GM18873 (cell line): ENCODE results near the gene KLHL40.

Experiments used
- ATAC-seq: cut with Tn5 transposase; IDR thresholded peaks from one replicate; pipeline ENCODE4 v1.9.1; 2021; ENCODE audit warnings: mild to moderate bottlenecking, moderate library complexity, moderate number of reproducible peaks; ENCODE audit not compliant: unreplicated experiment, low FRiP score

Gene KLHL40

DNA sequence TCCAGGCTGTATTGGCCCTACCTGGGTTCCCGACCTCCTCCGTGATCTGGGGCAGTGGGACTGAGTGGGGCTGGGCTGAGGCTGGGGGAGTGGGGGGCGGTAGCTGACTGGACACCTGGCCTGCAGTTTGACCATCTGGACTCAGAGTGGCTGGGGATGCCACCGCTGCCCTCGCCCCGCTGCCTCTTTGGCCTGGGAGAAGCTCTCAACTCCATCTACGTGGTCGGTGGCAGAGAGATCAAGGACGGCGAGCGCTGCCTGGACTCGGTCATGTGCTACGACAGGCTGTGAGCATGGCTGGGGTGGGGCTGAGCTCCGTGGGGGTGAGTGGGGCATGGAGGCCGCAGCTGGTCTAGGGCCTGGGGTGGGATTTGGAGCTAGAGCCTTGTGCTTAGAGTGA lies 2.7 kb downstream of the KLHL40 start:
- no peak for ATAC-seq

- ATAC-seq: no peak
These were observed 3.4 kb downstream of the KLHL40 start for GRCh38 chr3:42688487-42689420.

DNA sequence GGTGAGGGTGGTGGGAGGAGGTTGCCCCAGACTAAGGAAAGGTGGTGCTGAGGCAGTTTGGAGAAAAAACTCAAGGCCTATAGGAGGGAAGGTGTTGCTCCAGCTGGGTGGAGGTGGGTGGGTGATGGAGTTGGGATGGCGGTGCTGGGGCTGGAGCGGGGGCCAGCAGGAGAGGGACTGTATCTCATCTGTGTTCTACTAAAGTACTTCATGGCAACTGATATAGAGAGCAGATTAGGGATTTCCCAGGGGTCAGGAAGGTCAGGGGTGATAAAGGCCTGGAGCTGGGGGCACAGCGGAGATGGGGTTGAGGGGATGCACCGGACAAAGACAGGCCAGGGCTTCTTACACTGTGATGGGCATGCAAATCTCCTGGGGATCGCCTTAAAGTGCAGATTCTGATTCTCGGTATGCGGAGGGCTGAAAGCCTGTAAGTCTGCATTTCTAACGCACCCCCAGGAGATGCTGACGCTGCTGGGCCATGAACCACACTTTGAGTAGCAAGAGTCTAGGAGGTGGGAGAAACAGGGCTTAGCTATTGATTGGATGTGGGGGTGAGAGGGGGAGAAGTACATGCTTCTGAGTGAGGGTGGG lies 4.2 kb downstream of the KLHL40 start:
- no peak for ATAC-seq

DNA sequence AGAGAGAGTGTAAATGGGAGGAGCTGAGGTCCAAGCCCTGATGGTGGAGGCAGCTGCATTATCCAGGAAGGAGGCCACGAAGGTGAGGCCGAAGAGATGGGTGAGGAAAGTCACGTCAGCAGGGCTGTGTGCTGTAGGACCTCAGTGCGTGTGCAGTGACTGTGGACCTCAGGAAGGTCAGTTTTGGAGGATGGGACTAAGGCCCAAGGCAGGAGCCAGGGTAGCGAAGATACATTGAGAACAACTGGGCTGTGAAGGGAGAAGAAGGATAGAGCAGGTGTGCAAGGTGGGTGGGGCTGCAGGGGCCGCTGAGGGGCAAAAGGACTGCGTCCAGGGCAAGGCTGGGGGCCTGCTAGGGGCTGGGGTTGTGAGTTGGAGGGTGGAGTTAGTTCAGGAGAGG lies 4.9 kb downstream of the KLHL40 start:
- no peak for ATAC-seq

GRCh38 chr3:42690766-42691680 lies 5.7 kb downstream of the KLHL40 start:
- ATAC-seq: no peak

GRCh38 chr3:42691816-42692666 lies 6.7 kb downstream of the KLHL40 start:
- ATAC-seq: no peak

DNA sequence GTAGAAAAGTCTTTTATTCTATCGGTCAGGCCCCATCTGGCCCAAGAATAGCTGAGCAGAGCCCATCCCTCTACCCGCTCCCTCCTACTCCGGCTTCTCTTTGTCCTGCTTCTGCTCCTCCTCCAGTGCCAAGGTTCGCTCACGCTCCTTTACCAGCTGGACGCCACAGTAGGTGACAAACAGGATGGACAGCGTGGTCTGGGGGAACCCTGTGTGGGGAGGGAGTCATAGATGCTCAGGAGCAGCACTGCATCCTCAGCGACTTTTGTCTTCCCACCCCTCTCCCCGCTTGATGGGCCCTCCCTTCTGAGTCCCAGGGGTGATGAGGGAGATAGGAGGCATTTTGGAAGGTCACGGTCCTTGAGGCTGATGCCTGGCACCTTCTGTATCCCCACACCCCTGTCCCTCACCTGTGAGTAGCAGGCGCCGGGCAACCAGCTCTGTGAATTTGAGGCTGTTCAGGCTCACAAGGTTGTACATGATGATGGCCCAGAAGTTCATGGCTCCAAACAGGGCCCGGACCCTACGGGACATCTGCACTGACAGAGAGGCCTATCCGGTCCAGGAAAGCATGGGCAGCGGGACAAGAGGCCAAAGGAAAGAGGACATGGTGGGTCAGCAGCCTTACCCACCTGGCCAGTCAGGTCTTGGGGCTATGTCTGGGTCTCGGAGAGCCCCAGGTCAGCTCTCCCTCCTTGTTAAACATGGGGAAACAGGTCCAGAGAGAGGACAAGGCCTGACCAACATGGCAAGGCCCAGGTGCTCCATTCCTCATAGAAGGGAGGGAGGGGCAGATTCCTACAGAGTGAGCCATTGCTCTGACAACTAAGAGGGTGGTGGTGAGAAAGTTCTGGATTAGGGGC lies 7.6 kb downstream of the KLHL40 start:
- no peak for ATAC-seq

GRCh38 chr3:42693530-42693930 lies 8.2 kb downstream of the KLHL40 start:
- ATAC-seq: no peak

GRCh38 chr3:42694366-42694765 lies 9.0 kb downstream of the KLHL40 start:
- no peak for ATAC-seq

DNA sequence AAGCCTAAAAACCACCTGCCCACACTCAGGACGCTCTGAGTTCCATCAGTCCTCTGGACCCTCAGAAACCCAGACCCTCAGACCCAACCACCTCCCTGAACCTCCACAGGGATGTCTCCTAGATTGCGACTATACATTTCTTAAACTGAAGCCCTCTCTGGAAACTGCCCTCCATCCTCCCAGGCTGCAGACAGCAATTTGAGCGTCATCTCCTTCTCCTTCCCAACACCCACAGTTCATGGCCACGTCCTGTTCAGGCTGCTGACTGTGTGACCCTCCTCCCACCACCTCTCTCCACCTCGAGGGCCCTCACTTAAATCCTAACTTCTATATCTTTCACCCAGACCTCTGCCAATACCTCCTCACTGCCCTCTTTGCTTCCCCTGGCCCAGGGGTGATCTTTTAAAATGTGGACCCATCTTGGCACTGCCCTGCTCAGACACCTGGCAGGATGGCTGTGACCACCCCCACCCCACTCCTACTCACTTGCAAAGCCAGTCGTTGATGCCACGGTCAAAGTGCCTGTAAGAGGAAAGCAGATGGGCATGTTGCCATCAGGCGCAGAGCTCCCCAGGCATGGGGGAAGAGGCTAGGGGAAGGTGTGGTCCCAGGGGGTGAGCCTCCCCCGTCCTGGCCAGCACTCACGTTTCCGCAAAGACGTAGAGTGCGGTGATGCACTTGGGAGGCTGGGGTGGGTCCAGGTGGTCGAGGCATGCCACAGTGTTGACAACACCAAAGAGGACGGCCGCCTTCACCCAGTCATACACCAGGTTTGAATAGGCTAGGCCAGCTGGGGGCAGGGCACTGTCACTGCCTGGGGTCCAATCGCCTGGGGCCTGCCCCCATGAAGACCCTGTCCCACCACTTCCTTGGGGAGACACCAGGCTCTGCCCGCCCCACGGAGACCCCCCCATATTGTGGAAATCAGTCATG lies 11.3 kb downstream of the KLHL40 start:
- ATAC-seq: no peak

DNA sequence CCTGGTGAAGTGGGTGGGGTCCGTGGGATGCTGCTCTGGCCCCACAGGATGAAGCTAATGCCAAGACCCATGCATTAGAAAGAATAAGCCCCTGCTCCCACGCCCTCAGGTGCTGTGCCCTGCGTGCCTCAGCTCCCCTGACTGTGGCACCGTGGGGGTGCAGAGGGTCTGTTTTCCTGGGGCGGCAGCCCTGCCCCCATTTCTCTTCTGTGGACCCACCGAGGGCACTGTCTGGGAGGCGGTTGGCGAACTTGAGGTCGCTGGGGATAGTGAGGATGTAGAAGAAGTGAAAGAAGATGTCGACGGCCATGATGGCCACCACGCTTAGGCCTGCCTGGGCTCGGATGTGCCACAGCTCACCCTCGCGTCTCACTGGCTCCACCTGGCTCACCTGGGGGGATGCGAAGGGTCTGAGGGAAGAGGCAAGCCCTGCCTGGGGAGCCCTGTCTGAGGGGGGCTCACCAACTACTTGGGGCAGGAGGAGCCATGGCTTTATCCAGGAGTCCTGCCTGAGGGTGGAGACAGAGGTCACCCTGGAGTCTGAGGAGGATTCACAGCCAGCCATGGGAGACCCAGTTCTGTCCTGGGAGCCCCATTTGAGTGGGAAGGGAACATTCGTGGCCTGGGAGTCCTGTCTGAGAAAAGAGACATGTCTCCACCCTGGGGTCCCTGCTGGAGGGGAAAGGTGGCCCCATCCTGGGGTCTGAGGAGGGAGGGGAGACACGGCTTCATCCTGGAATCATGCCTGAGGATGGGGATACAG lies 12.1 kb downstream of the KLHL40 start:
- ATAC-seq: no peak

DNA sequence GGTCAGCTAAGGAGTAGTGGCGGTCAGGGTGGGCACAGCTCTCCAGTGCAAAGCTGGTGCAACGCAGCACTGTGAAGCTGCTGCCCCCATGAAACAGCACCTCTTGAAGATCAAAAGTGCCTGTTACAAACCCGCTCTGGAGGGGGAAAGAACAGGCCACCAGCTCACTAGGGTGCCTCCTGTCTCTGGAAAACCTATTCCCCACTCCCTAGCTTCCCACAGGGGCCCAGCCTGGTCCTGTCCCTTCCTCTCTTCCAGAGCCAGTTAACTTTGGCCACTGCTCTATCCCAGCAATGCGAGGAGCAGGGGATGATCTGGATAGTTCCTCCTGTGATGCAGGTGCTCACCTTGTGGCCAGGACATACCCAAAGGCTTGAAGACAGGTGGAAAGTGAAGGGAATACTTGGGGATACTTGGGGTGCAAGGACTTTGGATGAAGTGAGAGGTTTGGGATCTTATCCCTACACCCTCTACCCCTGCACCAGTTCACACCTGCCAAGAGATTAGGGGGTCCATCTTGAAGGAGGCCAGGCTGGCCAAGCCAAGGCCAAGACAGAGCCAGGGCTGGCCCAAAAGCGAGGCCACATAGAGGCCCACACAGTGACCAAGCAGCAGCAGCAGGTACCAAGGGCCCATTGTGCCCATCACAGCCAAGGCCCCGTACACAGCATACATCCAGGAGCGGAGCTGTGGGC lies 13.0 kb downstream of the KLHL40 start:
- no peak for ATAC-seq

DNA sequence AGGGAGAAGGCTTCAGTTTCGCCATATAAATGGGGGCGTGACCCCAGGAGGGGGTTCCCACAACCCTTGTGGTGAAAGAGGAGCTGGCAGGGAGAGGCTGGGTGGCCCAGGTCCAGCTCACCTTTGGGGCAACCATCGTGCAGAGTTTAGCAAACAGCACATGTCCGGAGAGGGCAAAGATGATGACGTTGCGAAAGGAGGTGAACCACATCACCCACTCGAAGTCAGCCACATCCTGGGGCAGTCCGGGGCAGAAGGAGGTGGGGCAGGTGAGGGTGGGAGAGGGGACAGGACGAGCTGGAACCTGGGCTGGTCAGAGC lies 13.5 kb downstream of the KLHL40 start:
- ATAC-seq: no peak

- ATAC-seq: no peak
These were observed 14.2 kb downstream of the KLHL40 start for GRCh38 chr3:42699511-42699971.

DNA sequence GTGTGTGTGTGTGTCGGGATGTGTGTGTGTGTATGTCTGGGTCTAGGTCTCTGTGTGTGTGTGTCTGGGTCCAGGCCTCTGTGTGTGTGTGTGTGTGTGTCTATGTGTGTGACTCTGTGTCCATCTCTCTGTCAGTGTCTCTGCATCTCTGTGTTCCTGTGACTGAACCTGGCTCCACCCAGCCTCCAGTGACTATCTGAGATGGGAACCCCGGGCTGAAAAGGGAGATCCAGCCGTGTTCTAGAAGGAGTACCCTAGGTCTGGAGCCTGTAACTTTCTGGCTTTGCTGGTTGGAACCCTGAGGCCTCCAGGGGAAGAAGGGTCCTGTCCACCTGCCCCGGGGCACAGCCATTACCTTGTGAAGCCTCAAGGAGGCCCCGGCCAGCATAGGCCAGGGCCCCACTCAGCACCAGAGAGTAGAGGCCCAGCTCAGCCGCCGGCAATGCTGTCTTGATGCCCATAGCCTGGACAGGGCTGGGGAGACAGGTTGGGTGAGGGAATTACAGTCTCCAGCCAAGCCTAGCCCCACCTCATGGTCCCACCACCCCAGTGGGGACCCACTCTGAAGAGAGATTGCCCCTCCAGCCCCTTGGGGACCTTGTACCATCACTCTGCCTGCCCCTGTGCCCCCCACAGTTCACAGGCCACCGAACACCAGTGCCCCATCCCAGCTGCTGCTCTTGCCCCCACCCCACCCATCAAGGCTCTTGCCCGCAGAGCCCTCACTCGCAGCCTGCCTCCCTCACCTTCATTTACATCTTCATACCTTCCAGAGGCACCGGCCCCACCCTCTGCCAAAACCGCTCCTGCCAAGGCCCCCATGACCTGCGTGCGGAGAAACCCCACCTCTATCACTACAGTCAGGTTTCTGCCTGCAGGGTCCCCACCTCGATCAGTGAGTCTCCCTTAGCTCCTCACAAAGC lies 15.3 kb downstream of the KLHL40 start:
- no peak for ATAC-seq
